Measurements from ENCODE around the gene MEOX1.

Gene MEOX1

GRCh38 chr17:43645765-43646481 lies 15.8 kb downstream of the MEOX1 start:
- DNase-seq (ENCODE audit: low read depth) = no peak
- no peak overlapping the region for H3K4me3 ChIP-seq (ENCODE audit: low read depth, low read length)
- no peak for TF ChIP-seq CTCF (IDR thresholded peaks at IDR 0.05; ENCODE audit: low read depth, low read length, missing control alignments)

- no peak overlapping the region for H3K4me3 ChIP-seq (ENCODE audit: low read depth, low read length)
- TF ChIP-seq CTCF (IDR thresholded peaks at IDR 0.05; ENCODE audit: low read depth, low read length, missing control alignments) = no peak
- no peak for DNase-seq (ENCODE audit: low read depth)
Measured at GRCh38 chr17:43645450-43645764, 16.3 kb downstream of the MEOX1 start.

GRCh38 chr17:43644081-43644480 lies 17.6 kb downstream of the MEOX1 start:
- no peak for TF ChIP-seq CTCF (IDR thresholded peaks at IDR 0.05; ENCODE audit: low read depth, low read length, missing control alignments)
- no peak overlapping the region for H3K4me3 ChIP-seq (ENCODE audit: low read depth, low read length)
- DNase-seq (ENCODE audit: low read depth) = no peak

- no peak overlapping the region for H3K4me3 ChIP-seq (ENCODE audit: low read depth, low read length)
- TF ChIP-seq CTCF (IDR thresholded peaks at IDR 0.05; ENCODE audit: low read depth, low read length, missing control alignments) = no peak
- no peak for DNase-seq (ENCODE audit: low read depth)
Measured at GRCh38 chr17:43641416-43641815, 20.3 kb downstream of the MEOX1 start.

- DNase-seq (ENCODE audit: low read depth) = no peak
- H3K4me3 ChIP-seq (ENCODE audit: low read depth, low read length) = no peak overlapping the region
- no peak for TF ChIP-seq CTCF (IDR thresholded peaks at IDR 0.05; ENCODE audit: low read depth, low read length, missing control alignments)
Measured at GRCh38 chr17:43640491-43641252, 21.1 kb downstream of the MEOX1 start.

- H3K4me3 ChIP-seq (ENCODE audit: low read depth, low read length) = no peak overlapping the region
- TF ChIP-seq CTCF (IDR thresholded peaks at IDR 0.05; ENCODE audit: low read depth, low read length, missing control alignments) = no peak
- no peak for DNase-seq (ENCODE audit: low read depth)
Measured at GRCh38 chr17:43637563-43638323, 24.0 kb downstream of the MEOX1 start.

All from GM12864 (cell line).